HEK293 (cell line): ENCODE measurements around the gene IGFL1.
A peak's percentile ranks its signal among the peaks of the same experiment; 100 is the strongest.

Experiments used
- CTCF ChIA-PET: fragments of 350-600 bp; formaldehyde crosslinking; extraction: SDS; loops from one replicate; lab custom pipeline; 2021; ENCODE audit warnings: antibody characterized with exemption; lab: Yijun Ruan, JAX
- POLR2A ChIA-PET: fragments of 300-600 bp; formaldehyde crosslinking; extraction: SDS; loops from one replicate; lab custom pipeline; 2020; ENCODE audit warnings: antibody characterized with exemption, inconsistent platforms; lab: Yijun Ruan, JAX
- H3K27ac ChIP-seq: fragments of 200-500 bp; sonication (Bioruptor generic); 2 replicates; pipeline ENCODE4 v1.5.1; 2014; ENCODE audit warnings: low read depth, low read length, control low read depth, inconsistent platforms; ENCODE audit errors: extremely low read depth
- H3K36me3 ChIP-seq, 2 experiments: fragments of 200-500 bp in 1 of 2; sonication (Bioruptor generic) in 1 of 2; 1 replicate in 1 of 2; 2 replicates in 1 of 2; pipeline ENCODE4 v1.5.1; 2014 to 2017; ENCODE audit warnings: inconsistent platforms in 2 of 2, low read length in 2 of 2; ENCODE audit not compliant: control insufficient read depth in 2 of 2, insufficient read depth in 1 of 2
- H3K4me1 ChIP-seq: fragments of 200-500 bp; sonication (Bioruptor generic); 2 replicates; pipeline ENCODE4 v1.5.1; 2014; ENCODE audit warnings: mild to moderate bottlenecking, low read length, inconsistent platforms; ENCODE audit not compliant: control insufficient read depth, insufficient read depth
- H3K4me3 ChIP-seq: 2 replicates; pipeline ENCODE4 v1.5.1; 2011; ENCODE audit warnings: low read depth, mild to moderate bottlenecking, control low read depth, low read length, moderate library complexity
- H3K9me3 ChIP-seq: fragments of 200-500 bp; sonication (Bioruptor generic); 2 replicates; pipeline ENCODE4 v1.5.1; 2014; ENCODE audit warnings: low read depth, low read length, inconsistent platforms; ENCODE audit not compliant: control insufficient read depth, insufficient read depth
- KLF7 ChIP-seq: fragments of 450-650 bp; formaldehyde crosslinking; IDR thresholded peaks from 2 replicates; pipeline ENCODE4 v1.5.1; 2016; ENCODE audit warnings: missing biosample characterization, missing genetic modification characterization, borderline replicate concordance
- YY2 ChIP-seq: fragments of 450-650 bp; formaldehyde crosslinking; IDR thresholded peaks from 2 replicates; pipeline ENCODE4 v1.5.1; 2016; ENCODE audit warnings: missing biosample characterization, missing genetic modification characterization
- ZBTB8A ChIP-seq: fragments of 450-650 bp; formaldehyde crosslinking; IDR thresholded peaks from 2 replicates; pipeline ENCODE4 v1.5.1; 2016; ENCODE audit warnings: missing biosample characterization, missing genetic modification characterization
- ZEB2 ChIP-seq: fragments of 450-650 bp; formaldehyde crosslinking; IDR thresholded peaks from 2 replicates; pipeline ENCODE4 v1.5.1; 2016; ENCODE audit warnings: missing biosample characterization, missing genetic modification characterization
- ZNF335 ChIP-seq: fragments of 450-650 bp; formaldehyde crosslinking; conservative IDR thresholded peaks from 2 replicates; pipeline ENCODE4 v1.5.1; 2016; ENCODE audit warnings: missing biosample characterization, missing genetic modification characterization
- ZNF433 ChIP-seq: fragments of 450-650 bp; formaldehyde crosslinking; IDR thresholded peaks from 2 replicates; pipeline ENCODE4 v1.5.1; 2016; ENCODE audit warnings: missing biosample characterization, missing genetic modification characterization, low read depth
- ZNF529 ChIP-seq: fragments of 450-650 bp; formaldehyde crosslinking; IDR thresholded peaks from 2 replicates; pipeline ENCODE4 v1.5.1; 2017; ENCODE audit warnings: missing genetic modification characterization, missing biosample characterization; ENCODE audit not compliant: insufficient replicate concordance
- ZNF585B ChIP-seq: fragments of 450-650 bp; formaldehyde crosslinking; IDR thresholded peaks from 2 replicates; pipeline ENCODE4 v1.5.1; 2016; ENCODE audit warnings: missing biosample characterization, missing genetic modification characterization
- ZNF624 ChIP-seq: fragments of 450-650 bp; formaldehyde crosslinking; IDR thresholded peaks from 2 replicates; pipeline ENCODE4 v1.5.1; 2017; ENCODE audit warnings: missing biosample characterization, missing genetic modification characterization
- TF ChIP-seq, protein P1 (sequence below): fragments of 450-650 bp; formaldehyde crosslinking; IDR thresholded peaks from 2 replicates; pipeline ENCODE4 v1.5.1; 2016; ENCODE audit warnings: missing biosample characterization, missing genetic modification characterization, low read depth
- TF ChIP-seq, protein P2 (sequence below): fragments of 450-650 bp; IDR thresholded peaks from 2 replicates; pipeline ENCODE4 v1.5.1; 2018; ENCODE audit warnings: missing biosample characterization, missing genetic modification characterization
- TF ChIP-seq, protein P3 (sequence below): fragments of 450-650 bp; formaldehyde crosslinking; IDR thresholded peaks from 2 replicates; pipeline ENCODE4 v1.5.1; 2016; ENCODE audit warnings: missing biosample characterization, missing genetic modification characterization
- TF ChIP-seq, protein P4 (sequence below): fragments of 450-650 bp; formaldehyde crosslinking; IDR thresholded peaks from 2 replicates; pipeline ENCODE4 v1.5.1; 2017; ENCODE audit warnings: missing biosample characterization, missing genetic modification characterization
- TF ChIP-seq, protein P5 (sequence below): fragments of 450-650 bp; formaldehyde crosslinking; IDR thresholded peaks from 2 replicates; pipeline ENCODE4 v1.5.1; 2016; ENCODE audit warnings: missing biosample characterization, missing genetic modification characterization
- TF ChIP-seq, protein P6 (sequence below): fragments of 450-650 bp; formaldehyde crosslinking; optimal IDR thresholded peaks from 2 replicates; pipeline ENCODE3; 2016; ENCODE audit warnings: missing biosample characterization, mild to moderate bottlenecking, missing genetic modification characterization

Gene IGFL1

DNA sequence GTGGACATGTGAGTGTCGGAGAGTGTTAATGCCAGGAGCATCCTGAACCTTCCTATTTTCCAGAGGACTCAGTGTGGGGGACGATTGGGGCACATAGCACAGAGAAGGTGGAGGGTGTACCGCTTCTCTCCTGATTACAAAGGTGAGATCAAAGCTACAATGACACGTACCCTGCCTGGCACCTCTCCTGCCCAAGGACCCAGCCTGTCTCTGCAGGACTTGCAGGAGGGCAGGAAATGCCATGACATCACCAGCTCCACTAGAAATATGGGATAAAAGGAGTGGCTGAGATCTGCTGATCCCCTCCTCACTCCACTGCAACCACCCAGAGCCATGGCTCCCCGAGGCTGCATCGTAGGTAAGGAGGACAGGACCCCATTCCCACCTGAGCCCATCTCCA, at the start of gene IGFL1:
TSS of gene IGFL1 (plus strand) at position 301 of the 400 bp plus-strand sequence. CDS start at position 334, 33 bp downstream.
- H3K27ac ChIP-seq, result no peak within 1 kb of the TSS
- 0 out of 2 replicates have a peak, but pooled peaks have one; percentile 11 for TF ChIP-seq ZNF335 (tag by site-specific recombination)
- TF ChIP-seq, protein P1, sequence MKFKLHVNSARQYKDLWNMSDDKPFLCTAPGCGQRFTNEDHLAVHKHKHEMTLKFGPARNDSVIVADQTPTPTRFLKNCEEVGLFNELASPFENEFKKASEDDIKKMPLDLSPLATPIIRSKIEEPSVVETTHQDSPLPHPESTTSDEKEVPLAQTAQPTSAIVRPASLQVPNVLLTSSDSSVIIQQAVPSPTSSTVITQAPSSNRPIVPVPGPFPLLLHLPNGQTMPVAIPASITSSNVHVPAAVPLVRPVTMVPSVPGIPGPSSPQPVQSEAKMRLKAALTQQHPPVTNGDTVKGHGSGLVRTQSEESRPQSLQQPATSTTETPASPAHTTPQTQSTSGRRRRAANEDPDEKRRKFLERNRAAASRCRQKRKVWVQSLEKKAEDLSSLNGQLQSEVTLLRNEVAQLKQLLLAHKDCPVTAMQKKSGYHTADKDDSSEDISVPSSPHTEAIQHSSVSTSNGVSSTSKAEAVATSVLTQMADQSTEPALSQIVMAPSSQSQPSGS, result peak; percentile 12; the same call in 1 of the 2 replicates
- TF ChIP-seq, protein P2, sequence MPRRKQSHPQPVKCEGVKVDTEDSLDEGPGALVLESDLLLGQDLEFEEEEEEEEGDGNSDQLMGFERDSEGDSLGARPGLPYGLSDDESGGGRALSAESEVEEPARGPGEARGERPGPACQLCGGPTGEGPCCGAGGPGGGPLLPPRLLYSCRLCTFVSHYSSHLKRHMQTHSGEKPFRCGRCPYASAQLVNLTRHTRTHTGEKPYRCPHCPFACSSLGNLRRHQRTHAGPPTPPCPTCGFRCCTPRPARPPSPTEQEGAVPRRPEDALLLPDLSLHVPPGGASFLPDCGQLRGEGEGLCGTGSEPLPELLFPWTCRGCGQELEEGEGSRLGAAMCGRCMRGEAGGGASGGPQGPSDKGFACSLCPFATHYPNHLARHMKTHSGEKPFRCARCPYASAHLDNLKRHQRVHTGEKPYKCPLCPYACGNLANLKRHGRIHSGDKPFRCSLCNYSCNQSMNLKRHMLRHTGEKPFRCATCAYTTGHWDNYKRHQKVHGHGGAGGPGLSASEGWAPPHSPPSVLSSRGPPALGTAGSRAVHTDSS (tag by site-specific recombination), result no peak
- H3K4me3 ChIP-seq, result no peak within 1 kb of the TSS
- H3K36me3 ChIP-seq, result no peaks in the 10 kb centered on the region
- no peaks in the 10 kb centered on the region for H3K4me1 ChIP-seq
- ChIA-PET POLR2A (no interaction called here), CTCF (interaction anchor here (1.0 kb wide), 2 partner anchors 36 to 151 kb away, joined by 3 read pairs; no protein-coding TSS in a partner anchor)
- no peaks in the 10 kb centered on the region for H3K9me3 ChIP-seq

DNA sequence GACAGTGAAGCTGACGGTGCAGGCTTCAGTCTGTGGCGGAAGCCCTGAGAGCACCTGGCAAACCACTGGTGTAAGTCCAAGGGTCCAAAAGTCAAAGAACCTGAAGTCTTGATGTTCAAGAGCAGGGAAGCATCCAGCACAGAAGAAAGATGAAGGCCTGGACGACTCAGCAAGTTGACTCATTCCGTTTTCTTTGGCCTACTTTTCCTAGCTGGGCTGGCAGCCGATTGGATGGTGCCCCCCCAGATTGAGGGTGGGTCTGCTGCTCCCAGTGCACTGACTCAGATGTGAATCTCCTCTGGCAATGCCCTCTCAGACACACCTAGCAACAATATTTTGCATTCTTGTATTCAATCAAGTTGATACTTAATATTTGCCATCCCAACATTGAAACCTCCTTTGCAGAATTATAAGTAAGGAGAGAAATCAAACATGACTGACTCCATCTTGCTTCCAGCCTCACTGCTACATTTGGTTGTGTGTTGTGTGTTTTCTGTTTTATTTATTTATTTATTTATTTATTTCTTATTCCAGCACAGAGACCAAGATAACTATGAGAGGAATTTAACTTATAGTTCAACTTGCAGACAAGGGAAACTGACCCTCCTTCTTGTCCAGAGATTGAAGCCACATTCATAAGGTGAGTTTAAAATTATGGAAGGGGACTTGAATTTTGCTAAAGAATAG, 48.7 kb upstream of the IGFL1 start:
- TF ChIP-seq ZEB2 (tag by site-specific recombination), result no peak
- no peak for TF ChIP-seq ZNF433 (tag by site-specific recombination)
- no peak for TF ChIP-seq ZNF529 (tag by site-specific recombination)
- no peak for TF ChIP-seq KLF7 (tag by site-specific recombination)
- no peak for TF ChIP-seq ZNF624 (tag by site-specific recombination)
- no peak for TF ChIP-seq ZNF585B (tag by site-specific recombination)
- TF ChIP-seq, protein P3, sequence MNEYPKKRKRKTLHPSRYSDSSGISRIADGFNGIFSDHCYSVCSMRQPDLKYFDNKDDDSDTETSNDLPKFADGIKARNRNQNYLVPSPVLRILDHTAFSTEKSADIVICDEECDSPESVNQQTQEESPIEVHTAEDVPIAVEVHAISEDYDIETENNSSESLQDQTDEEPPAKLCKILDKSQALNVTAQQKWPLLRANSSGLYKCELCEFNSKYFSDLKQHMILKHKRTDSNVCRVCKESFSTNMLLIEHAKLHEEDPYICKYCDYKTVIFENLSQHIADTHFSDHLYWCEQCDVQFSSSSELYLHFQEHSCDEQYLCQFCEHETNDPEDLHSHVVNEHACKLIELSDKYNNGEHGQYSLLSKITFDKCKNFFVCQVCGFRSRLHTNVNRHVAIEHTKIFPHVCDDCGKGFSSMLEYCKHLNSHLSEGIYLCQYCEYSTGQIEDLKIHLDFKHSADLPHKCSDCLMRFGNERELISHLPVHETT, result no peak
- no peak for TF ChIP-seq ZBTB8A (tag by site-specific recombination)
- TF ChIP-seq YY2, result no peak
- TF ChIP-seq, protein P4, sequence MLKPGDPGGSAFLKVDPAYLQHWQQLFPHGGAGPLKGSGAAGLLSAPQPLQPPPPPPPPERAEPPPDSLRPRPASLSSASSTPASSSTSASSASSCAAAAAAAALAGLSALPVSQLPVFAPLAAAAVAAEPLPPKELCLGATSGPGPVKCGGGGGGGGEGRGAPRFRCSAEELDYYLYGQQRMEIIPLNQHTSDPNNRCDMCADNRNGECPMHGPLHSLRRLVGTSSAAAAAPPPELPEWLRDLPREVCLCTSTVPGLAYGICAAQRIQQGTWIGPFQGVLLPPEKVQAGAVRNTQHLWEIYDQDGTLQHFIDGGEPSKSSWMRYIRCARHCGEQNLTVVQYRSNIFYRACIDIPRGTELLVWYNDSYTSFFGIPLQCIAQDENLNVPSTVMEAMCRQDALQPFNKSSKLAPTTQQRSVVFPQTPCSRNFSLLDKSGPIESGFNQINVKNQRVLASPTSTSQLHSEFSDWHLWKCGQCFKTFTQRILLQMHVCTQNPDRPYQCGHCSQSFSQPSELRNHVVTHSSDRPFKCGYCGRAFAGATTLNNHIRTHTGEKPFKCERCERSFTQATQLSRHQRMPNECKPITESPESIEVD (tag by site-specific recombination), result no peak
- H3K4me3 ChIP-seq, result no peak overlapping the region
- no peaks in the 10 kb centered on the region for H3K36me3 ChIP-seq
- CTCF ChIA-PET, result interaction anchor here (0.7 kb wide), 1 partner anchor 586 kb away, joined by 3 read pairs; no protein-coding TSS in a partner anchor
- no peak overlapping the region for H3K27ac ChIP-seq
- H3K9me3 ChIP-seq, result no peaks in the 10 kb centered on the region
- H3K4me1 ChIP-seq, result no peaks in the 10 kb centered on the region
- POLR2A ChIA-PET, result no interaction called here

DNA sequence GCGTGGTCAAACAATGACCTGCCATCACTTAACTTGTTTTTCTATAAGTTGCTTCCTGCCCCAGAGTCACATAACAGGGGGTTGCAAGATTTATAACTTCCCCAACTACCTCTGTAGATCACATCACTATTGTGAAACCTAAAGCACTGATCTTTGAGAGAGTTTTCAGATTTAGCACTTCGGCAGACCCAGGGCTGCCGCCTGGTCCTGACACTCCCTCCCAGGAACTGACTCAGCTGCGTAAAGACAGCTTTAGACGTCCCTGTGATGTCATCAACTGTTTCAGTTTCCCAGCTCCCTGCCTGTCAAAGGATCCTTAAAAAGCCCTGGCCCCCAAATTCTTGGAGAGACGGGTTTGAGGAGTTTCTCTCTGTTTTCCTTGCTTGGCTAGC, 48.2 kb upstream of the IGFL1 start:
- no peak overlapping the region for H3K27ac ChIP-seq
- POLR2A ChIA-PET, result no interaction called here
- TF ChIP-seq, protein P5, sequence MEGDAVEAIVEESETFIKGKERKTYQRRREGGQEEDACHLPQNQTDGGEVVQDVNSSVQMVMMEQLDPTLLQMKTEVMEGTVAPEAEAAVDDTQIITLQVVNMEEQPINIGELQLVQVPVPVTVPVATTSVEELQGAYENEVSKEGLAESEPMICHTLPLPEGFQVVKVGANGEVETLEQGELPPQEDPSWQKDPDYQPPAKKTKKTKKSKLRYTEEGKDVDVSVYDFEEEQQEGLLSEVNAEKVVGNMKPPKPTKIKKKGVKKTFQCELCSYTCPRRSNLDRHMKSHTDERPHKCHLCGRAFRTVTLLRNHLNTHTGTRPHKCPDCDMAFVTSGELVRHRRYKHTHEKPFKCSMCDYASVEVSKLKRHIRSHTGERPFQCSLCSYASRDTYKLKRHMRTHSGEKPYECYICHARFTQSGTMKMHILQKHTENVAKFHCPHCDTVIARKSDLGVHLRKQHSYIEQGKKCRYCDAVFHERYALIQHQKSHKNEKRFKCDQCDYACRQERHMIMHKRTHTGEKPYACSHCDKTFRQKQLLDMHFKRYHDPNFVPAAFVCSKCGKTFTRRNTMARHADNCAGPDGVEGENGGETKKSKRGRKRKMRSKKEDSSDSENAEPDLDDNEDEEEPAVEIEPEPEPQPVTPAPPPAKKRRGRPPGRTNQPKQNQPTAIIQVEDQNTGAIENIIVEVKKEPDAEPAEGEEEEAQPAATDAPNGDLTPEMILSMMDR (tag by site-specific recombination), result no peak
- TF ChIP-seq, protein P6, sequence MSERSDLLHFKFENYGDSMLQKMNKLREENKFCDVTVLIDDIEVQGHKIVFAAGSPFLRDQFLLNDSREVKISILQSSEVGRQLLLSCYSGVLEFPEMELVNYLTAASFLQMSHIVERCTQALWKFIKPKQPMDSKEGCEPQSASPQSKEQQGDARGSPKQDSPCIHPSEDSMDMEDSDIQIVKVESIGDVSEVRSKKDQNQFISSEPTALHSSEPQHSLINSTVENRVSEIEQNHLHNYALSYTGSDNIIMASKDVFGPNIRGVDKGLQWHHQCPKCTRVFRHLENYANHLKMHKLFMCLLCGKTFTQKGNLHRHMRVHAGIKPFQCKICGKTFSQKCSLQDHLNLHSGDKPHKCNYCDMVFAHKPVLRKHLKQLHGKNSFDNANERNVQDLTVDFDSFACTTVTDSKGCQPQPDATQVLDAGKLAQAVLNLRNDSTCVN (tag by site-specific recombination), result no peak
- peak; percentile 49 for TF ChIP-seq ZNF335 (tag by site-specific recombination)
- CTCF ChIA-PET, result interaction anchor here (0.7 kb wide), 1 partner anchor 585 kb away, joined by 3 read pairs; no protein-coding TSS in a partner anchor
- no peak overlapping the region for H3K4me3 ChIP-seq
- no peaks in the 10 kb centered on the region for H3K4me1 ChIP-seq
- no peaks in the 10 kb centered on the region for H3K9me3 ChIP-seq
- H3K36me3 ChIP-seq, result no peaks in the 10 kb centered on the region
